H9 (cell line): ENCODE measurements around the gene CYBB. TPM values are rescaled to one million over a fixed set of nuclear protein-coding genes. Genes with fewer than 3 reads are reported as not detected.

Source experiments
- DNase-seq: peaks from one replicate; pipeline ENCODE4 v3.0.0-alpha.2; 2017
- H2AFZ ChIP-seq: one replicate; pipeline ENCODE4 v1.6.1; 2013; ENCODE audit warnings: mild to moderate bottlenecking, low read length, control low read depth, moderate library complexity
- H2AK5ac ChIP-seq: 2 replicates; pipeline ENCODE4 v1.6.1; 2013; ENCODE audit warnings: low read length, control low read depth, mixed read lengths; ENCODE audit not compliant: insufficient read length
- H2BK120ac ChIP-seq: one replicate; pipeline ENCODE4 v1.6.1; 2013; ENCODE audit warnings: low read depth, mild to moderate bottlenecking, low read length, control low read depth, inconsistent platforms; ENCODE audit not compliant: poor library complexity, severe bottlenecking
- H2BK12ac ChIP-seq: 2 replicates; pipeline ENCODE4 v1.6.1; 2013; ENCODE audit warnings: low read length, control low read depth, mixed read lengths, low read depth; ENCODE audit not compliant: insufficient read length
- H2BK15ac ChIP-seq: 2 replicates; pipeline ENCODE4 v1.6.1; 2013; ENCODE audit warnings: low read depth, low read length, control low read depth
- H2BK20ac ChIP-seq: one replicate; pipeline ENCODE4 v1.6.1; 2013; ENCODE audit warnings: low read depth, mild to moderate bottlenecking, low read length, control low read depth, inconsistent platforms; ENCODE audit not compliant: poor library complexity, severe bottlenecking
- H2BK5ac ChIP-seq: 2 replicates; pipeline ENCODE4 v1.6.1; 2013; ENCODE audit warnings: low read length, control low read depth, mixed read lengths; ENCODE audit not compliant: insufficient read length
- H3K14ac ChIP-seq: 2 replicates; pipeline ENCODE4 v1.6.1; 2013; ENCODE audit warnings: low read length, control low read depth; ENCODE audit not compliant: insufficient read depth
- H3K18ac ChIP-seq: 2 replicates; pipeline ENCODE4 v1.6.1; 2013; ENCODE audit warnings: low read depth, mild to moderate bottlenecking, mixed read lengths, low read length, control low read depth; ENCODE audit not compliant: insufficient read length
- H3K23ac ChIP-seq: 2 replicates; pipeline ENCODE4 v1.6.1; 2013; ENCODE audit warnings: low read length, control low read depth, mixed read lengths, low read depth; ENCODE audit not compliant: insufficient read length
- H3K23me2 ChIP-seq: 2 replicates; pipeline ENCODE4 v1.6.1; 2013; ENCODE audit warnings: low read depth, mild to moderate bottlenecking, mixed read lengths, low read length, control low read depth; ENCODE audit not compliant: insufficient read length, poor library complexity, severe bottlenecking
- H3K27ac ChIP-seq: 2 replicates; pipeline ENCODE4 v1.5.1; 2013; ENCODE audit warnings: low read length, control low read depth, mixed read lengths, low read depth; ENCODE audit not compliant: insufficient read length
- H3K27me3 ChIP-seq: 2 replicates; pipeline ENCODE4 v1.6.1; 2013; ENCODE audit warnings: low read length, control low read depth, inconsistent platforms; ENCODE audit not compliant: insufficient read depth
- H3K4ac ChIP-seq: 2 replicates; pipeline ENCODE4 v1.6.1; 2013; ENCODE audit warnings: low read depth, mild to moderate bottlenecking, control low read depth, inconsistent platforms, low read length, moderate library complexity
- H3K4me1 ChIP-seq: 2 replicates; pipeline ENCODE4 v1.6.1; 2013; ENCODE audit warnings: low read length, control low read depth, inconsistent platforms; ENCODE audit not compliant: insufficient read depth
- H3K4me2 ChIP-seq: 2 replicates; pipeline ENCODE4 v1.6.1; 2013; ENCODE audit warnings: low read length, control low read depth, mixed read lengths; ENCODE audit not compliant: insufficient read length, insufficient read depth
- H3K56ac ChIP-seq: 2 replicates; pipeline ENCODE4 v1.6.1; 2013; ENCODE audit warnings: low read depth, mild to moderate bottlenecking, mixed read lengths, low read length, control low read depth; ENCODE audit not compliant: insufficient read length
- H3K79me1 ChIP-seq: 2 replicates; pipeline ENCODE4 v1.6.1; 2013; ENCODE audit warnings: low read depth, mild to moderate bottlenecking, moderate library complexity, low read length, control low read depth, inconsistent platforms; ENCODE audit not compliant: insufficient read depth, poor library complexity, severe bottlenecking
- H3K79me2 ChIP-seq: 2 replicates; pipeline ENCODE4 v1.6.1; 2013; ENCODE audit warnings: low read length, control low read depth, inconsistent platforms; ENCODE audit not compliant: insufficient read depth
- H3K9ac ChIP-seq: 2 replicates; pipeline ENCODE4 v1.6.1; 2013; ENCODE audit warnings: low read length, control low read depth, mixed read lengths; ENCODE audit not compliant: insufficient read length; ENCODE audit errors: extremely low read depth
- H3K9me3 ChIP-seq: one replicate; pipeline ENCODE4 v1.6.1; 2013; ENCODE audit warnings: low read depth, low read length, inconsistent platforms; ENCODE audit not compliant: control insufficient read depth
- H3T11ph ChIP-seq: one replicate; pipeline ENCODE4 v1.6.1; 2013; ENCODE audit warnings: mild to moderate bottlenecking, low read length, control low read depth, inconsistent platforms
- H4K20me1 ChIP-seq: one replicate; pipeline ENCODE4 v1.6.1; 2013; ENCODE audit not compliant: control insufficient read depth, insufficient read length, insufficient read depth
- H4K5ac ChIP-seq: 2 replicates; pipeline ENCODE4 v1.6.1; 2013; ENCODE audit warnings: low read depth, mild to moderate bottlenecking, mixed read lengths, low read length, control low read depth; ENCODE audit not compliant: insufficient read length
- H4K8ac ChIP-seq: replicated peaks from 2 replicates; pipeline ENCODE4 v1.6.1; 2013; ENCODE audit warnings: low read length, control low read depth, mixed read lengths, low read depth; ENCODE audit not compliant: insufficient read length
- H4K91ac ChIP-seq: 2 replicates; pipeline ENCODE4 v1.6.1; 2013; ENCODE audit warnings: low read depth, mild to moderate bottlenecking, moderate library complexity, mixed read lengths, low read length, control low read depth; ENCODE audit not compliant: insufficient read length
- H3K27ac Mint-ChIP-seq, 3 experiments: 2 replicates in 2 of 3; 3 replicates in 1 of 3; pipeline ENCODE4 v1.8.0; 2020 to 2021; ENCODE audit warnings: mixed read lengths in 3 of 3, mild to moderate bottlenecking in 1 of 3, moderate library complexity in 1 of 3
- H3K27me3 Mint-ChIP-seq: 2 replicates; pipeline ENCODE4 v1.8.0; 2021; ENCODE audit warnings: low read depth, mild to moderate bottlenecking, moderate library complexity, mixed read lengths
- H3K36me3 Mint-ChIP-seq, 3 experiments: 2 replicates in 2 of 3; 3 replicates in 1 of 3; pipeline ENCODE4 v1.8.0; 2020 to 2021; ENCODE audit warnings: low read depth in 3 of 3, mixed read lengths in 3 of 3; ENCODE audit not compliant: insufficient read depth in 1 of 3
- H3K4me1 Mint-ChIP-seq, 2 experiments: 2 replicates each; pipeline ENCODE4 v1.8.0; 2020; ENCODE audit warnings: mixed read lengths in 2 of 2
- H3K4me3 Mint-ChIP-seq, 2 experiments: 2 replicates in 1 of 2; 3 replicates in 1 of 2; pipeline ENCODE4 v1.8.0; 2020 to 2021; ENCODE audit warnings: mild to moderate bottlenecking in 2 of 2, mixed read lengths in 2 of 2, moderate library complexity in 1 of 2
- H3K9me3 Mint-ChIP-seq, 2 experiments: 2 replicates in 1 of 2; 3 replicates in 1 of 2; pipeline ENCODE4 v1.8.0; 2020; ENCODE audit warnings: mild to moderate bottlenecking in 2 of 2, mixed read lengths in 2 of 2, moderate library complexity in 1 of 2
- WGBS: extraction: QIAGEN DNeasy Blood & Tissue Kit; methylation state at CpG from one replicate; pipeline ENCODE4 v1.1.7; 2013; ENCODE audit warnings: missing lambda C conversion rate, low lambda C conversion rate, mixed read lengths; ENCODE audit not compliant: insufficient read length; ENCODE audit errors: extremely low coverage; 5-methylcytosine and 5-hydroxymethylcytosine counted together
- total RNA-seq: library from RNA; stranded (reverse); gene quantifications from 2 replicates; pipeline ENCODE4 v1.2.1, GENCODE V29; 2021
- TF ChIP-seq, protein P1 (sequence below): fragments of 200-600 bp; sonication (generic); conservative IDR thresholded peaks from 3 replicates; pipeline ENCODE4 v1.8.0; 2021; ENCODE audit warnings: antibody characterized with exemption, mild to moderate bottlenecking

CYBB gene
- total RNA-seq, 1 experiment from 2014 or later = 0.07 TPM

DNA sequence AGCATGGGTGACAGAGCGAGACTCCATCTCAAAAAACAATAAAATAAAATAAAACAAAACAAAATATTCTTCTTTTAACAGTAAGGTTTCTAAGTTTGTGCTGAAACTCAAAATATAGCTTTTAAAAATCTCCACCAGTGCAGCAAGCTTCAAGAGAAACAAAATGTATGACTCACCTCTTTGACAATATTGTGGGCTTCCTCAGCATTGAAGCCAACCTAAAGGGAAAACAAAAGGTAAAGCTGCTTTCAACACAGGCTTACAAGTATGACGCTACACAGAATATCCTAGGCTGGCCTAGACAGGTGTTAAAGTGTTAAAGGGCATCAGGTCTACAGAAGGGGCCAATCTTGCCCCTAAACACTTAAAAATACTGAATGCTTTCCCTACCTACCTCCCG lies 66.3 kb downstream of the CYBB start:
- Histone ChIP-seq H3K23ac (no peak overlapping the region), H2AFZ (no peak overlapping the region), H3K79me2 (no peaks in the 10 kb centered on the region), H4K8ac (no peak overlapping the region), H3K27ac (no peak overlapping the region), H2BK5ac (no peak overlapping the region), H3K4ac (no peak overlapping the region), H2BK120ac (no peak overlapping the region), H3K9me3 (no peaks in the 10 kb centered on the region), H2BK12ac (no peak overlapping the region), H2BK15ac (no peak overlapping the region), H2BK20ac (no peak overlapping the region), H3K14ac (no peak overlapping the region), H3K23me2 (no peaks in the 10 kb centered on the region), H3K79me1 (no peaks in the 10 kb centered on the region), H3K4me2 (no peak overlapping the region), H4K5ac (no peak overlapping the region), H4K20me1 (no peaks in the 10 kb centered on the region), H3K4me1 (no peaks in the 10 kb centered on the region), H3K9ac (no peak overlapping the region), H3K27me3 (no peaks in the 10 kb centered on the region), H4K91ac (no peak overlapping the region), H3T11ph (no peak overlapping the region), H3K56ac (no peak overlapping the region), H3K18ac (no peak overlapping the region), H2AK5ac (no peak overlapping the region)
- H3K36me3 Mint-ChIP-seq = peaks cover 0 to 4% (median 3%) of the 10 kb centered on the region in 3 experiments; a peak in 4 of 7 replicates
- H3K9me3 Mint-ChIP-seq = peaks cover 54 to 60% of the 10 kb centered on the region in 2 experiments
- peak overlapping the region in 1 of 2 experiments; percentile 56; a peak in 1 of 5 replicates for H3K4me3 Mint-ChIP-seq
- H3K27me3 Mint-ChIP-seq = no peaks in the 10 kb centered on the region; the same call in 1 of the 2 replicates
- WGBS = no CpG with 5 or more reads among the region's 3 CpGs
- no peaks in the 10 kb centered on the region; a peak in 1 of 4 replicates for H3K4me1 Mint-ChIP-seq
- TF ChIP-seq, protein P1, sequence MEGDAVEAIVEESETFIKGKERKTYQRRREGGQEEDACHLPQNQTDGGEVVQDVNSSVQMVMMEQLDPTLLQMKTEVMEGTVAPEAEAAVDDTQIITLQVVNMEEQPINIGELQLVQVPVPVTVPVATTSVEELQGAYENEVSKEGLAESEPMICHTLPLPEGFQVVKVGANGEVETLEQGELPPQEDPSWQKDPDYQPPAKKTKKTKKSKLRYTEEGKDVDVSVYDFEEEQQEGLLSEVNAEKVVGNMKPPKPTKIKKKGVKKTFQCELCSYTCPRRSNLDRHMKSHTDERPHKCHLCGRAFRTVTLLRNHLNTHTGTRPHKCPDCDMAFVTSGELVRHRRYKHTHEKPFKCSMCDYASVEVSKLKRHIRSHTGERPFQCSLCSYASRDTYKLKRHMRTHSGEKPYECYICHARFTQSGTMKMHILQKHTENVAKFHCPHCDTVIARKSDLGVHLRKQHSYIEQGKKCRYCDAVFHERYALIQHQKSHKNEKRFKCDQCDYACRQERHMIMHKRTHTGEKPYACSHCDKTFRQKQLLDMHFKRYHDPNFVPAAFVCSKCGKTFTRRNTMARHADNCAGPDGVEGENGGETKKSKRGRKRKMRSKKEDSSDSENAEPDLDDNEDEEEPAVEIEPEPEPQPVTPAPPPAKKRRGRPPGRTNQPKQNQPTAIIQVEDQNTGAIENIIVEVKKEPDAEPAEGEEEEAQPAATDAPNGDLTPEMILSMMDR = no peak
- DNase-seq = no peak
- no peak overlapping the region for H3K27ac Mint-ChIP-seq
